NT2/D1 (cell line): Measurements from ENCODE around the gene RAB22A.

ENCODE experiments used
- YY1 ChIP-seq: IDR thresholded peaks from 2 replicates; pipeline ENCODE4 v1.6.1; 2011; ENCODE audit not compliant: insufficient read length, insufficient read depth
- ZNF274 ChIP-seq: IDR thresholded peaks from 2 replicates; pipeline ENCODE4 v1.6.1; 2011; ENCODE audit warnings: mild to moderate bottlenecking, low read depth, low read length

DNA sequence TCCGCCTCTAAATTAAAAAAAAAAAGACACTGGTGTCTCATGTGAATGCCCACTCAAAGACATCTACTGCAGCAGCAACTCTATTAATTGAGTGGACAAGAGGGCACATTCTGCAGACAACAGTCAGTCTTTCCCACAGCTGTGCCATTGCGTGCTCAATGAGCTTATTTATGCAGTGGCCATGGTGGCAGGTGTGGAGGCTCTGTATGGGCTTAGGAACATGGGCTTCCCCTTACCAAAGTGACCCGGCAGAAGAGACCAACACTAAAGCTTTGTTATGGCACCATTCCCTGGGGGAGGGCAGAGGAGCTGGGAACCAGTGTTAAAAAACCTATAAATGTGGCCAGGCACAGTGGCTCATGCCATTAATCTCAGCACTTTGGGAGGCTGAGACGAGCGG is 75.3 kb downstream of the RAB22A start:
- TF ChIP-seq YY1, result no peak
- no peak for TF ChIP-seq ZNF274
